GM18526 (cell line): ENCODE measurements around the gene GALNT18.

Experiments used
- POLR2A ChIP-seq: IDR thresholded peaks from 3 replicates; pipeline ENCODE4 v1.6.1; 2011; ENCODE audit not compliant: insufficient read length; ENCODE audit errors: extremely low read depth

Gene GALNT18

DNA sequence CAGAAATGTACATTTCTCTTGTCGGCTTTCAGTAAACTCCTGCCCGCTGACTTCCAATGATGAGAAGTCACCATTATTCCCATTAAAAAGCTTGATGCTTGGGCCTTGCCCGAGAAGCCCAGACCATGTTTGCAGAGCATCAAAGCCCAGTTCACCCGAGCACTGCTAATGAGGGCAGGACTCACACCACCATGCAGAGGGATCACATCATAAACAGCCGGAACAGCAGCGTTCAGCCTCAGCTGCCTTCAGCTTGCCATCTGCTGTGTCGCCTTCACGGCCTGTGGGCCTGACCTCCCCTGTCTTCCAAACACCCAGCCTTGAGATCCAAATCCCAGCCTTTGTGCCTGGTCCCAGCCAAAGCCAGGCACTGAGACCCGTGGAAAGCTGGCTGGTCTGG lies 163.3 kb downstream of the GALNT18 start:
- no peak for TF ChIP-seq POLR2A

DNA sequence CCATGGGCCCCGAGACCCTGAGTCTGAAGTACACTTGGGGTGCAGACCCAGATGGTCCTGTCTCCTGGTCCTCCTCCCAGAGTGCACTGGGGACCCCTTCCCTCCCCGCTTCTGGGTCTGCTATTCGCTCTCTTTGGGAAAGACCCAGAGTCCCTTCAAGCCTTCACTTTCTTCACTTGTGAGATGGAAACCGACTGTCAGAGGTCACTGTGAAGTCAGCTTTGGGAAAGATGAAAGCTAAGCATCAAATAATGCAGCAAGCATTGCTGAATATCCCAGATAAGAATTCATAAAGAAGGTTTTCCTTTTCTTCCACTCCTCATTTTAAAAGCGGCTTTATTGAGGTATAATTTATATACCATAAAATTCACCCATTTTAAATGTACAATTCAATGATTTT lies 163.8 kb downstream of the GALNT18 start:
- TF ChIP-seq POLR2A, result no peak

DNA sequence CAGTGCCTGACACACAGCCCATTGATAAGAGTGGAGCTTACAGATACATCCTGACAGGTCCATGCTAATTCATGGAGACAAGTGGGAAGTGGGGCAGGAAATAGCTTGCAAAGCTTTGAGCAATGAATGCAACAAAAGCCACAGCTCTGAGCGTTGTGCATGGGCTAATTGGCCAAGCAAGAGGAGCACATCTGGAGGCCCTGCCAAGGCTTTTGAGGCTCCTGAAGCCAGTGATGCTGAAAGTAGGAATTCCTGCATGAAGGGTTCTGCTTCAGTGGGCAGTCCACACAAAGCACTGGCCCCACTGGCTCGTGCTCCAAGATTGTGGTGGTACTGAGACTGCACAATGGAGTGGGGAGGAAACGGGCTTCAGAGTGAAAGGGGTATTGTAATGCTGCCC lies 164.9 kb downstream of the GALNT18 start:
- TF ChIP-seq POLR2A, result no peak

DNA sequence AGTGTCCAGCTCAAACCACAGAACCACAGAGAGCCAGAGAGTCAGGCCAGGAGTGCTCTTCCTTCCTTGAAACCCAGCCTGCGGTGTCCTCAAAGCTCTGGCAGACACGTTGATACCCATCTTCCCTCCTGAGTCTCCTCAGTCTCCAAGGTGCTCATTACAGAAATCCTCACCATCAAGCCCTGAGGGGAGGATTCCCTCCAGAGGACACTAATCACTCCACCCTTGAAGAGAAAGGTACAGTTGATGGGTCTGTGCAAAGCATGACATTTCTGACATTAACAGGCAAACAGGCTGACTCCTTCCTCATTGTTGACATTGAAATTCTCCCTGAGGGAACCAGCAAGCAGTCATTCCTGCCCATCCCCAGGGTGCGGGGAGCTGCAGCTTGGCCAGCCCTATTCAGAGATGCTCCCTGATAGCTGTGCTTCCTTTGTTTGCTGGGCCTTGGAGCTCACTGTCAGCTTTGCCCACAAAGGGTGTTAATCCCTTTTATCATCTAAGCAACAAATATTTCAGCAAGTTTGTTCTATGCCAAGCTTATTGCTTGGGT lies 167.1 kb downstream of the GALNT18 start:
- TF ChIP-seq POLR2A, result no peak

DNA sequence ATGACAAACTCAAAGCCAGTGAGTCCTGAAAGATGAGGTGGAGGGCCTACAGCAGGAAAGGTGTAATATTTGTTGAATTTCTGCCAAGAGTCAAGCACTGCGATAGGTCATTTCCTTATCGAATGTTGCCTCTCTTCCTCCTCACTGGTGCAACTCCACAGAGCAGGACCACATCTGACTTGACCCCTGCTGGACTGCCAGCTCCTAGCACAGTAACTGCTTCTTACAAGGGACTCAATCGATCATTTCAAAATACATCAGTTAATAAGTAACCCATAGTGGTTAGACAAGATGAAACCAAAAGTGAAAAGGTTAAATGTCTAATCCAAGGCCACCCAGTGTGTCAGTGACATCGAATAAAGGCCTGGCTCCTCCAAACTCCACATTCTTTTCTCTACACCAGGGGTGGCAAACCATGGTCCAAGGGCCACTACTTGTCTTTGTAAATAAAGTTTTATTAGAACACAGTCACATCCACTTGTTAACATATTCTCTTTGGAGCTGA lies 170.3 kb downstream of the GALNT18 start:
- TF ChIP-seq POLR2A, result no peak

DNA sequence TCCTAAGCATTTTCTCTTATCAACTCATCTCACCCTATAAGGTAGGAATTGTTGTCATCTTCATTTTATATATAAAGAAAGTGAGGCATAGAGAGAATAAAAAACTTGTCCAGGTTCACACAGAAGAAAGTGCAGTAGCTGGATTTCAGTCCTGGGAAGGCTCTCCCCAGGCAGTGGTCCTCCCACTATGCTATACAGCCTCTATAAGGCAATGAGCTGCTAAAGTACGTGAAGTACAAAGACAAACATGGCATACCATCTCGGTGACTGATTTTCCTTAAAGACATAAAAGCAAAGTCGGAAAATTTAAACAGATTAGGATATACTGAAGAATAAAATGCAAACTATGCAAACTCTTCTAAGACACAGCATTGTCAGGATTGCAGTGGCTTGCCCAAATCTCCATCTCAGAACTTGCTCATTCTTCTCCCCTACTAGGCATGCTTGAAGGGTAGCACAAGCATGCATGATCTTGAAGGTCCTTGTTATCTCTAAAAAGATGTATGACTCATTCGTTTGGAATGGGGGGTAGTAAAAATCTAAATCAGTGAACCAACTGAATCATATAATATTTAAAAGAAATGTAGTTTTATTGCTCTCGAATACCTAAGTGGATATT lies 171.0 kb downstream of the GALNT18 start:
- TF ChIP-seq POLR2A, result no peak

DNA sequence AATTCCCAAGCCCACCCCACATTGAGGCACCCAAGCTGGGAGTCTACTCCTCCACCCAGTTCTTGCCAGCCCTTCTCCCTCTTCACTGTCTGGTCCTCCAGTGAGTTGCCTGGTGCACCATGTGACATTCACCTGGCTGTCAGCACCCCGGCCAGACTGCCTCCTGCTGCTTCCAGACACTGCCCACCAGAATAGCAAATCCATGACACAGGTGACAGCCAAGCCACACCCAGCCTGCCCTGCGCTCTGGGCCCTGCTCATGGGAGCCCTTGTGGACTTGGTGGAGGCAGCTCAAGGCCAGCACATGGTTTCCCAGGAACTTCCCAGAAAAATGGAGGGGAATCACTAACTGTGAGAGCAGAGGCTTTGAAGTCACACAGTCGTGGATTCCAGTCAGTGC lies 172.5 kb downstream of the GALNT18 start:
- TF ChIP-seq POLR2A, result no peak

DNA sequence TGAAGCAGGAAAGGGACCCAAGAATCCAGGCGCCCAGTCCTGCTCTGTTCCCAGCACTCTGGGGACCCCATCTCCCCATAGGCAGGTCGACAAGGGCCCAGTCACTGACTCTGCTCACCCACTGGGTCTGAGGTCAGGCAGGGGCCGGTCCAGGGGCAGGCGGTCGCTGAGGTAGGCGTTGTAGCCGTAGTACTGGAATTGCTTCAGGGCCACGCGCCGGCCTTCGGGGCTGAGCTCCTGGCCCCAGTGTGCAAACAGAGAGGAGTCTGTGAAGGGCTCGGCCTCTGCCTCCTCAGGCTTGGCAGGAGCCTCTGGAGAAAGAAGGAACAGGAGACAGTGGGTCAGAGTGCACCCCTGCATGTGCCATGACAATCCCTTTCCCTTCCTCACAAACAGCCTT lies 173.2 kb downstream of the GALNT18 start:
- no peak for TF ChIP-seq POLR2A

DNA sequence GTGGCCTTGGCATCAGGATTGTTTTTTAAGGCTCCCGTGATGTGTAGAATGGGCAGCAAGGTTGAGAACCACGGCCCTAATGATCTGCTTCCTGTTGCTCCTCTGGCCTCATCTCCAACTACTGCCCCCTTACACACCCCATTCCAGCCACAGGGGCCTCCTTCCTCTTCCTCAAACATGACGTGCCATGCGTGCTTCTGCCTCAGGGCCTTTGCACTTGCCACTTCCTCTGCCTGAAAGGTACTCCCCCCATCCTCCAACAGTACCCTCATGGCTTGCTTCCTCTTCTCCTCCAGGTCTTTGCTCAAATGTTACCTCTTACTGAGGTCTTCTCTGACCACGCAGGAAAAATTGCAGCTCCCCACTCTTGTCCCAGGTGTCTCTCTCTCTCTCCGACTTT lies 174.8 kb downstream of the GALNT18 start:
- TF ChIP-seq POLR2A, result no peak

DNA sequence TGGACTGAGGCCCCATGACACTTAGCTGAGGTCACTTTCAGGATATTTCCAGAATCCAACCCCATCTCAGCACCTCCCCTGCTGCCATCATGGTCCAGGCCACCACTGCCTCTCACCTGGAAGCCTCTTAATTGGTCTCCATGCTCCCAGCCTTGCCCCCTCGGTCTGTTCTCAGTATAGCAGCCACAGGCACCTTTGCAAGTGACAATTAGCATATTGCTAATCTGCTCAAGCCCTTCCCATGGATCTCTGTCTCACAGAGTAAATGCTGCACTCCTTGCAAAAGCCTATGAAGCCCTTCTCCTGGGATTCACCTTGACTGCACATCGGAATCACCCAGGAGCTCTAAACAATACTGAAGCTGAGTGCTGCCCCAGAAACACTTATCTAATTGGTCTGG lies 175.2 kb downstream of the GALNT18 start:
- TF ChIP-seq POLR2A, result no peak

DNA sequence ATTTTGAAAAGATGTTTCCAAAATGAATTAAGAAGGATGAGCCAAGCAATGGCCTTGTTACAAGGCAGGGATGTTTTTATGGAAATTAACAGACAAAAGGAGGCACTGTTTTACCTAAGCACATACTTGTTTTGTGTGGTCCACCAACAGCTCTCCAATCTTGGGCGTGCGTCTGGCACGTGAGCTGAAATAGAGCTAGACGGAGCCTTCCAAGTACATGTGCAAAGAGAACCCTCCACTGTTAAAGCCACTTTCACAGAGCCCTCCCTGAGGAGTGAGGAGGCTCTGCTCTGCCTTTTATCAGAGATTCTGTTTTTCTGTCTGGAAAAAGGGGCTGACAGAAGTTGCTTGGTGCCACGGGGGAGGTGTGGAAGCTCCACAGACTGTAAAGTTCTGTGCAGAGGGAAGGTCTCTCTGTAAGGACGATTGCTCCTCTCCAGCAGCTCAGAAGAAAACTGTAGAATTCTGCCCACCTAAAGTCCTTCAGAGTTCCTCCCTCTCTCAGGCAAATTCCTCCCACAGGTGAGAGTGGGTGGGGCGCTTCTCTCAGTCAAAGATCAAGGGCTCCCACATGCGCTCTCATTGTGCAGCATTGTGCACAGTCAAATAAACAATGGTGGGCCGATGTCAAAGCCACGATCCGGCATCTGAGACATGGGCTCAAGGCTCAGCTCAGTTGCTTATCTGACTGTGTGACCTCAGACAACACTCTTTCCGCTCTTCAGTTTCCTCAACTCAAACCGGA lies 176.2 kb downstream of the GALNT18 start:
- no peak for TF ChIP-seq POLR2A

DNA sequence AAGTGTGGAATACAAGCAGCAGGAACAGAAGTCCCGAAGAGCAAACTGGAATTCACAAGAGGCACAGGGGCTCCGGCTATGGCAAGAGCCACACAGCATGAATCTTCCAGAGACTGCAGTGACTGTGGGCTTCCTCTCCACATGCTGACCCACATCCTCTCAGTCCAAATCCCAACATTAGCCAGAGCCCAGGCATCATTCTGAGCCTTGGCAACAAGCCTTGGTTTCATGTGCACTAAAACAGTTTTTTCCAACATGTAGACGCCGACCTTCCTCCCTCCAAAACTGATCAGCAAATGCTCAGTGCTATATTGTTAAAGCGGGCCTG lies 177.0 kb downstream of the GALNT18 start:
- TF ChIP-seq POLR2A, result no peak

DNA sequence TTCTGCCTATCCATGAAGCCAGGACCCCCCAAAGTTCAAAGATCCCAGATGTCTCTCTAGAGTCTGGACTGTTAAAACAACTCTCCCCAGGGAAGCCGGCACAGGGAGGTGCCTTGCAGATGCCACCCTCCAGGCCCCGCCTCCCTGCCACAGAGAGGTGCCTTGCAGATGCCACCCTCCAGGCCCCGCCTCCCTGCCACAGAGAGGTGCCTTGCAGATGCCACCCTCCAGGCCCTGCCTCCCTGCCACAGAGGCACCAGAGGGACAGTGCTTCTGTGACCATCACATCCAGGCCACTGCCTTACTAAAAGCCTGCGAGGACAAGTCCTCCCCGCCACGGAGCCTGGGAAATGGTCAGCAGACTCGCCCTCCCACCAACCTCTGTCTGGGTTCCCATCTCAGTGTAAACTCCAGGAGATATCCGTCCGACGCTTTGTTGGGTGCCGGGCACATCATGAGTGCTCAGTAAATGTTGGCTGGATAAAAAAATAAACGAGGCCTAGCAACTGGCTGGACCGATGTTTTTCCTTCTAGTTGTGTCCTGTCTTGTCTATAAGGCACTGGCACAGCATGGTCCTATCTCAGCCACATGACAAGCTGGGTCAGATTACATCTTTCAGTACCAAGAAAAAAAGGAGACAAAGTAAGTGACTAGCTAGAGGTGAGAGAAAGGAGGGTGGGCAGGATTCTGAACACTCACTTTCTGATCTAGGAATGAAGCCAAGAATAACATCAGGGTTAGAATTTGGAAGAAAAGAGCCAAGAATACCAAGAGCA lies 177.6 kb downstream of the GALNT18 start:
- TF ChIP-seq POLR2A, result no peak

DNA sequence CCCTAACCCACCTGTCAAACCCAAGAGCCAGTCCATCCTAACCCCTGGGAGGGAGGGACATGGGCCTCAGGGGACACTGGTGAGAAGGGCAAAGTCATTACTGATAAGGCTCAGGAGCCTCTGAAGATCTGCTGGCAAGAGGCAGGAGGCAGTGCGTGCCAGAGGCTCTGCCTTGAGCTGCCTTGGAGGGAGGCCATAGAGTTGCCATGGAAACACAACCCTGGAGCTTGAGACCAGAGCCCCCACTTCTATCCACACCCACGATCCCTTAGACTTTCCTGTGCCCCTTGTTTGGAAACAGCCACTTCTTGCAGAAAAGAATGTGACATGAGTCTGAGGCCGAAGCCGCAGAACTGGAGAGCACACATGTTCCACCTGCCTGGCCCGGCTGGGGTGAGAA lies 179.0 kb downstream of the GALNT18 start:
- no peak for TF ChIP-seq POLR2A

DNA sequence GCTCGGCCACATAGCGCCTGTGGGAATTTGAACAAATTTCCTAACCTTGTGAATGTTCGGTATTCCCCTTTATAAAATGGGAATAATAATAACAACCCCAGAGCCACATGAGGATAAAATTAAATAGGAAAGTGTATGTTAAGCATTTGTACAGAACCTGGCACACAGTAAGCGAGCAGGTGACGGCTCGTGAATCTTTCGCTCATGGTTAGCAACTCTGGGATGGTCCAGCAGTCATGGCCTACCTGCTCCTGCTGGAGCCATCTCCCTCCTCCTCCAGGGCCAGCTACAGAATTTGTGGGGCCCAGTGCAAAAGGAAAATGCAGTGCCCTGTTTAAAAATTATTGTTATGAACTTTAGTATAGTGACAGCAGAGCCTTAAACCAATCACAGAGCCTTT lies 180.3 kb downstream of the GALNT18 start:
- TF ChIP-seq POLR2A, result no peak

DNA sequence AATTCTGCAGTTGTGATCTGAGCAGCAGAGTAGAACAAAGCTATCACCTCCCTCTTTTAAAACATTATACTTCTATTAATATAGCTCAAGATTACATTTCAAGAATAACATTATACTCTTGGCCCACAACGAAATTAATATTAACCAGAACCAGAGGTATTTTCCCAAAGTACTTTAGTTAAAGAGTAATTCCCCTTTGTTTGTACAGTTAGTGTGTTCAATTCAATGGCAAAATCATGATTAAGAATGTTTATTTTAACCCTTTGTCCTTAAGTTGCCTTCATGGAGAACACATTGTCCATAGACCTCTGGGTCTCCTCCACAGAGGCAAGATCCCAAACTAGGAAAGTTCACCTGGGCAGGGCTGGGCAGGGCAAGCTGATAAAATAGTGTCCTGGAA lies 180.7 kb downstream of the GALNT18 start:
- TF ChIP-seq POLR2A, result no peak
